GM19324 (cell line): Measurements from ENCODE around the gene DLG2.
"Not testable (repeated sequence)": the region's sequence is repeated elsewhere in the genome, so short reads cannot be mapped to it uniquely, and the experiment has no call there.

Experiments
- ATAC-seq: cut with Tn5 transposase; IDR thresholded peaks from one replicate; pipeline ENCODE4 v1.9.1; 2021; ENCODE audit warnings: mild to moderate bottlenecking, moderate library complexity; ENCODE audit not compliant: unreplicated experiment, low FRiP score

Gene DLG2

GRCh38 chr11:84819128-84819527 lies 808.0 kb downstream of the DLG2 start:
- ATAC-seq: no peak

- no peak for ATAC-seq
These were observed 809.1 kb downstream of the DLG2 start for GRCh38 chr11:84817998-84818397.

GRCh38 chr11:84812471-84812969 lies 814.6 kb downstream of the DLG2 start:
- no peak for ATAC-seq

- ATAC-seq: no peak
These were observed 820.8 kb downstream of the DLG2 start for GRCh38 chr11:84806354-84806753.

GRCh38 chr11:84804041-84804440 lies 823.1 kb downstream of the DLG2 start:
- ATAC-seq: no peak

GRCh38 chr11:84800755-84801346 lies 826.3 kb downstream of the DLG2 start:
- no peak for ATAC-seq

- ATAC-seq: no peak
These were observed 828.0 kb downstream of the DLG2 start for GRCh38 chr11:84799112-84799511.

- ATAC-seq: no peak
These were observed 831.4 kb downstream of the DLG2 start for GRCh38 chr11:84795698-84796097.

- ATAC-seq: no peak
These were observed 832.3 kb downstream of the DLG2 start for GRCh38 chr11:84794663-84795443.

- no peak for ATAC-seq
These were observed 833.8 kb downstream of the DLG2 start for GRCh38 chr11:84793318-84793717.

GRCh38 chr11:84790849-84791427 lies 836.2 kb downstream of the DLG2 start:
- no peak for ATAC-seq

GRCh38 chr11:84788220-84788619 lies 838.9 kb downstream of the DLG2 start:
- ATAC-seq: no peak

- not testable (repeated sequence) for ATAC-seq
These were observed 843.0 kb downstream of the DLG2 start for GRCh38 chr11:84784158-84784557.

- no peak for ATAC-seq
These were observed 846.4 kb downstream of the DLG2 start for GRCh38 chr11:84780689-84781293.

GRCh38 chr11:84775503-84775902 lies 851.6 kb downstream of the DLG2 start:
- ATAC-seq: no peak

GRCh38 chr11:84763931-84764330 lies 863.2 kb downstream of the DLG2 start:
- ATAC-seq: no peak

GRCh38 chr11:84757711-84758110 lies 869.4 kb downstream of the DLG2 start:
- no peak for ATAC-seq

- no peak for ATAC-seq
These were observed 875.8 kb downstream of the DLG2 start for GRCh38 chr11:84751371-84751770.

- ATAC-seq: no peak
These were observed 879.3 kb downstream of the DLG2 start for GRCh38 chr11:84747871-84748270.

GRCh38 chr11:84740050-84740449 lies 887.1 kb downstream of the DLG2 start:
- no peak for ATAC-seq

GRCh38 chr11:84724256-84724655 lies 902.9 kb downstream of the DLG2 start:
- ATAC-seq: no peak
